Measurements from ENCODE around the gene SMARCE1. TPM values are rescaled to one million over a fixed set of nuclear protein-coding genes. Genes with fewer than 3 reads are reported as not detected.

The SMARCE1 gene
- total RNA-seq, 1 donor from 2014 or later, result 93.1 TPM

DNA sequence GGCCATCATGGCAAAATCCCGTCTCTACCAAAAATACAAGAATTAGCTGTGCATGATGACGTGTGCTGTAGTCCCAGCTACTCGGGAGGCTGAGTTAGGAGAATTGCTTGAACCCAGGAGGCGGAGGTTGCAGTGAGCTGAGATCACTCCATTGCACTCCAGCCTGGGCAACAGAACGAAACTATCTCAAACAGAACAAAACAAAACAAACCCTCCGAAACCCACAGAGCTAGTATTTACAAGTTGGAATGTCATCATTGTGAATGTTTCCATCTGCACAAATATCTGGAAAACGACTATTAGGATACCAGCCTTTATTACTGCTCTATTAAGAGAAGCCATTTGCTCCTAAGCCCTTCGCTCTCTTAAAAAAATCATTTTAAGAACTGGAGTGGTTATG, 26.0 kb downstream of the SMARCE1 start:
- no peak overlapping the region for H3K27ac Mint-ChIP-seq (ENCODE audit: unreplicated experiment)
- TF ChIP-seq, protein P1, sequence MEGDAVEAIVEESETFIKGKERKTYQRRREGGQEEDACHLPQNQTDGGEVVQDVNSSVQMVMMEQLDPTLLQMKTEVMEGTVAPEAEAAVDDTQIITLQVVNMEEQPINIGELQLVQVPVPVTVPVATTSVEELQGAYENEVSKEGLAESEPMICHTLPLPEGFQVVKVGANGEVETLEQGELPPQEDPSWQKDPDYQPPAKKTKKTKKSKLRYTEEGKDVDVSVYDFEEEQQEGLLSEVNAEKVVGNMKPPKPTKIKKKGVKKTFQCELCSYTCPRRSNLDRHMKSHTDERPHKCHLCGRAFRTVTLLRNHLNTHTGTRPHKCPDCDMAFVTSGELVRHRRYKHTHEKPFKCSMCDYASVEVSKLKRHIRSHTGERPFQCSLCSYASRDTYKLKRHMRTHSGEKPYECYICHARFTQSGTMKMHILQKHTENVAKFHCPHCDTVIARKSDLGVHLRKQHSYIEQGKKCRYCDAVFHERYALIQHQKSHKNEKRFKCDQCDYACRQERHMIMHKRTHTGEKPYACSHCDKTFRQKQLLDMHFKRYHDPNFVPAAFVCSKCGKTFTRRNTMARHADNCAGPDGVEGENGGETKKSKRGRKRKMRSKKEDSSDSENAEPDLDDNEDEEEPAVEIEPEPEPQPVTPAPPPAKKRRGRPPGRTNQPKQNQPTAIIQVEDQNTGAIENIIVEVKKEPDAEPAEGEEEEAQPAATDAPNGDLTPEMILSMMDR (IDR thresholded peaks at IDR 0.05), result no peak
- H3K4me1 Mint-ChIP-seq (ENCODE audit: low read depth), result no peaks in the 10 kb centered on the region
- peaks cover 15% of the 10 kb centered on the region for H3K27me3 Mint-ChIP-seq (ENCODE audit: low read depth)
- H3K9me3 Mint-ChIP-seq (ENCODE audit: low read depth), result no peaks in the 10 kb centered on the region
- no peak overlapping the region for H3K4me3 Mint-ChIP-seq (ENCODE audit: unreplicated experiment)
- no peaks in the 10 kb centered on the region for H3K36me3 Mint-ChIP-seq (ENCODE audit: low read depth)
- DNase-seq (ENCODE audit: low spot score), result no peak

DNA sequence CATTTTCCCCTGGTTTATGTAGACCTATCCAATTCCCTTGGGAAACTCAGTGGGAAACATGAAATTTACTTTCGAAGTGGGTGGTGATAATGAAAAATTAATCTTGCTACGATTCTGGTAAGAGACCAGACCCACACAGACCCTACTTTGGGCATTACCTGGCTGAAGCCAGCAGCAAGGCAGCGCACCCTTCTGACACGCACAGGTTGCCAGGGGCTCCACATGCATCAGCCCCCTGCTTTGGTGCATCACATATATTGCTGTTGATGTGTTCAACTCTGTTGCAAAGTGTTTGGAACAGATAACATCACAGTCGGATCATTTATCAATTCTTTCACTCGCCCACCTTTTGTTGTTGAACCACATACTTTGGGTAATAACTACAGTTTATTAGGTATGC, 26.6 kb downstream of the SMARCE1 start:
- Mint-ChIP-seq H3K4me3 (ENCODE audit: unreplicated experiment) (no peak overlapping the region), H3K27me3 (ENCODE audit: low read depth) (peaks cover 20% of the 10 kb centered on the region), H3K36me3 (ENCODE audit: low read depth) (no peaks in the 10 kb centered on the region), H3K4me1 (ENCODE audit: low read depth) (no peaks in the 10 kb centered on the region), H3K9me3 (ENCODE audit: low read depth) (no peaks in the 10 kb centered on the region), H3K27ac (ENCODE audit: unreplicated experiment) (no peak overlapping the region)
- DNase-seq (ENCODE audit: low spot score), result no peak
- TF ChIP-seq, protein P1 (IDR thresholded peaks at IDR 0.05), result no peak

DNA sequence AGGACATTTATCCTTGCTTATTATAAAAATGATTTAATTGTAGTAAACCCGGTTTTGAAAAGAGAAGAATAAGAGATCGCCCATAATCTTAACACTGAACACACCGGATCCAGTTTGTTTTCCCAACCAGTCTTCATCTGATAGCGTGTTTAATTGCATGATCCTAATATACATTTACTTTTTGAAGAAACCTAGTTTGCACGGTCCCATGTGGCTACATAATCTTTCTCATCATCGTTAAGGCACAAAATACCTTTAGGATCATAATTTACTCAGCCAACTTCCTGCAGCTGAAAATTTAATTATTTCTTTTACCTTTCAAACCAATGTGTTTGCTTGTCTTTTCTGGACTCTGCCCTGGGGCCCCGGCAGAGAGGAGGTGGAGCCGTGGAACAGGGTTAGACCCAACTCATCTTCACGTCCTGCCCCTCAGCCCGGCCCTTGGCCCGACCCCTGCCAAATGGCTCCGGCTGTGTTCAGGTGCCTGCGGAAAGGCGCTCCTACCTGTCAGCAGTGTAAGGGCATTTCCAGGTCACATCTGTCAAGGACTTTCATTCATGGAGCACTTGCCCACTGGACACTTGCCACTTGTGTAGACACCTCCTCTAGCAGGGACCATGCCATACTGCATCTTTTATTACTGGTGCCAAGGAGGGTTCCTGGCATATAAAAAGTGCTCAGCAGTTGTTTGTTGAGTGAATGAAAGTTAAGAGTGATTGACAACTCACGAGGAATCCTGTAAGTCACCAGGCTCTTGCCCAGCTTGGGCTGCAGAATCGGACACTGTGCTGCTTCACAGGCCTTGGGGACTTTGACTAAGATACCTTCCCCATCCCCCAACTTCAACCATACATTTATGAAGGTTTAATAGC, 28.6 kb downstream of the SMARCE1 start:
- H3K9me3 Mint-ChIP-seq (ENCODE audit: low read depth), result no peaks in the 10 kb centered on the region
- H3K27ac Mint-ChIP-seq (ENCODE audit: unreplicated experiment), result no peak overlapping the region
- TF ChIP-seq, protein P1 (IDR thresholded peaks at IDR 0.05), result no peak
- H3K4me1 Mint-ChIP-seq (ENCODE audit: low read depth), result no peaks in the 10 kb centered on the region
- H3K36me3 Mint-ChIP-seq (ENCODE audit: low read depth), result peaks cover 1% of the 10 kb centered on the region
- H3K4me3 Mint-ChIP-seq (ENCODE audit: unreplicated experiment), result no peak overlapping the region
- peaks cover 25% of the 10 kb centered on the region for H3K27me3 Mint-ChIP-seq (ENCODE audit: low read depth)
- no peak for DNase-seq (ENCODE audit: low spot score)

DNA sequence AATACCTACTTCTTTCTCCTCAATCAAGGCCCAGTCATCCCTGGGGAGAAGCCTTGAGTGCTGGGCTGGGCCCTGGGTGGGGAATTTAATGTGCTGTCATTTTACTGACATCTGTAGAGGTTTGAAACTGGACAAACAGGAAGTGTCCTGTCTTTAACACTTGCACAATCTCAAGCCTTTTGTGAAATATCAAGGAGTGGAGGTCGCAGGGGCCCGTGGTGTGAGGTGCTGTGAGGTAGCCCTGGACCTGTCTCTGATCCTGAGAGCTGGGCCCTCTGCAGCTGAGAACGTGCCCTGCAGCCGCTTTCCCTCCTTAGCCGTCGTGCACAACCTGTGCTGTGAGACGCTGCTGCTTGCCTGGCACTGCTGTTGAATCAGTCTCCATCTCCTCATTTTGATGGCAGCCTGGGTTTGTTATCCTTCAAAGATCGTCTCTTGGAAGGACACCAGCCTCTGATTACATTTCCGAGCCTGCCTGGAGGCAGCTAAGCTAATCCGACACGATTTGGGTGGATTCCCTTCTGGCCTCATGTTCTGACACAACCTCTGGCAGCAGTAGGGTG, 29.9 kb downstream of the SMARCE1 start:
- H3K27me3 Mint-ChIP-seq (ENCODE audit: low read depth), result peaks cover 33% of the 10 kb centered on the region
- DNase-seq (ENCODE audit: low spot score), result no peak
- TF ChIP-seq, protein P1 (IDR thresholded peaks at IDR 0.05), result no peak
- H3K4me3 Mint-ChIP-seq (ENCODE audit: unreplicated experiment), result no peak overlapping the region
- peaks cover 1% of the 10 kb centered on the region for H3K36me3 Mint-ChIP-seq (ENCODE audit: low read depth)
- no peak overlapping the region for H3K27ac Mint-ChIP-seq (ENCODE audit: unreplicated experiment)
- H3K4me1 Mint-ChIP-seq (ENCODE audit: low read depth), result no peaks in the 10 kb centered on the region
- no peaks in the 10 kb centered on the region for H3K9me3 Mint-ChIP-seq (ENCODE audit: low read depth)

DNA sequence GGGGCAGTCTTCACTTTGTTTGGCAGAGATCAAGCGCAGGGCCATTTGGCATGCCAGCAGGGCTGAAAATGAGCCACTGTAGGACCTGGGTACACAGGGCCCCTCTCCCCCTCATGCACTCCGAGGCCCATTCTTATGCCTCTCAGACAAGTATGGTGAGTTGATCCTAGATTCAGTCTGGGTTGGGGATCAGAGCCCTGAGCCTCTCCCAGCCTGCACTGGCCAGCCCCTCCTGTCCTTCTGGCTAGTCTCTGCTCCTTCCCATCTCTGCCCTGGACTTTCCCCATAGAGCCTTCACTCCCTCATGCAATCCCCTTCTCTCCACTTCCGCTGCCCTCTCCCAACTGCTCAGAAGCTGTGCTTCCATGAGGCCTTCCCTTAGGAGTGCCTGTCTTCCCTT, 31.0 kb downstream of the SMARCE1 start:
- Mint-ChIP-seq H3K9me3 (ENCODE audit: low read depth) (no peaks in the 10 kb centered on the region), H3K27ac (ENCODE audit: unreplicated experiment) (no peak overlapping the region), H3K27me3 (ENCODE audit: low read depth) (peaks cover 39% of the 10 kb centered on the region), H3K4me3 (ENCODE audit: unreplicated experiment) (no peak overlapping the region), H3K4me1 (ENCODE audit: low read depth) (no peaks in the 10 kb centered on the region), H3K36me3 (ENCODE audit: low read depth) (peaks cover 1% of the 10 kb centered on the region)
- TF ChIP-seq, protein P1 (IDR thresholded peaks at IDR 0.05), result no peak
- no peak for DNase-seq (ENCODE audit: low spot score)
